GM10266 (cell line): ENCODE data around the gene PGS1.

Experiments
- DNase-seq: peaks from one replicate; pipeline ENCODE4 v3.0.0; 2012; ENCODE audit errors: extremely low spot score
- CTCF ChIP-seq: IDR thresholded peaks from 2 replicates; pipeline ENCODE4 v1.5.1; 2012; ENCODE audit warnings: mild to moderate bottlenecking, low read depth; ENCODE audit not compliant: control insufficient read depth, insufficient read depth; ENCODE audit errors: missing control alignments

The PGS1 gene

GRCh38 chr17:78421084-78421533 is 42.7 kb downstream of the PGS1 start:
- no peak for TF ChIP-seq CTCF
- no peak for DNase-seq

GRCh38 chr17:78421534-78422266 is 43.3 kb downstream of the PGS1 start:
- peak; percentile 90 for DNase-seq
- TF ChIP-seq CTCF: peak; percentile 99

GRCh38 chr17:78422267-78422605 is 43.8 kb downstream of the PGS1 start:
- no peak for TF ChIP-seq CTCF
- no peak for DNase-seq

- TF ChIP-seq CTCF: no peak
- DNase-seq: no peak
Measured at GRCh38 chr17:78422872-78423588, 44.6 kb downstream of the PGS1 start.

- TF ChIP-seq CTCF: no peak
Measured at GRCh38 chr17:78423961-78424675, 45.7 kb downstream of the PGS1 start.

GRCh38 chr17:78425429-78425828 is 47.0 kb downstream of the PGS1 start:
- TF ChIP-seq CTCF: no peak
- DNase-seq: no peak

More at GRCh38 chr17:78423961-78424675, 45.7 kb downstream of the PGS1 start:
- no peak for DNase-seq

- TF ChIP-seq CTCF: no peak
- DNase-seq: no peak
Measured at GRCh38 chr17:78426293-78426879, 47.9 kb downstream of the PGS1 start.
